22Rv1 (cell line): ENCODE data around the gene AMZ1.

Experiments used
- H3K27ac ChIP-seq: fragments of 450-650 bp; 2 replicates; pipeline ENCODE4 v1.5.1; 2017
- ZFX ChIP-seq: fragments of 450-650 bp; IDR thresholded peaks from 2 replicates; pipeline ENCODE4 v1.6.1; 2017; ENCODE audit warnings: antibody characterized with exemption, borderline replicate concordance
- TF ChIP-seq, protein P1 (sequence below): fragments of 450-650 bp; IDR thresholded peaks from 2 replicates; pipeline ENCODE4 v1.5.1; 2017; ENCODE audit warnings: mild to moderate bottlenecking

The AMZ1 gene

GRCh38 chr7:2659556-2660358, 28.2 kb upstream of the AMZ1 start:
- TF ChIP-seq, protein P1, sequence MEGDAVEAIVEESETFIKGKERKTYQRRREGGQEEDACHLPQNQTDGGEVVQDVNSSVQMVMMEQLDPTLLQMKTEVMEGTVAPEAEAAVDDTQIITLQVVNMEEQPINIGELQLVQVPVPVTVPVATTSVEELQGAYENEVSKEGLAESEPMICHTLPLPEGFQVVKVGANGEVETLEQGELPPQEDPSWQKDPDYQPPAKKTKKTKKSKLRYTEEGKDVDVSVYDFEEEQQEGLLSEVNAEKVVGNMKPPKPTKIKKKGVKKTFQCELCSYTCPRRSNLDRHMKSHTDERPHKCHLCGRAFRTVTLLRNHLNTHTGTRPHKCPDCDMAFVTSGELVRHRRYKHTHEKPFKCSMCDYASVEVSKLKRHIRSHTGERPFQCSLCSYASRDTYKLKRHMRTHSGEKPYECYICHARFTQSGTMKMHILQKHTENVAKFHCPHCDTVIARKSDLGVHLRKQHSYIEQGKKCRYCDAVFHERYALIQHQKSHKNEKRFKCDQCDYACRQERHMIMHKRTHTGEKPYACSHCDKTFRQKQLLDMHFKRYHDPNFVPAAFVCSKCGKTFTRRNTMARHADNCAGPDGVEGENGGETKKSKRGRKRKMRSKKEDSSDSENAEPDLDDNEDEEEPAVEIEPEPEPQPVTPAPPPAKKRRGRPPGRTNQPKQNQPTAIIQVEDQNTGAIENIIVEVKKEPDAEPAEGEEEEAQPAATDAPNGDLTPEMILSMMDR, result no peak
- TF ChIP-seq ZFX, result no peak
- no peak overlapping the region for H3K27ac ChIP-seq

GRCh38 chr7:2660359-2661095, 27.5 kb upstream of the AMZ1 start:
- no peak overlapping the region for H3K27ac ChIP-seq
- no peak for TF ChIP-seq ZFX
- TF ChIP-seq, protein P1, result peak; percentile 71

GRCh38 chr7:2661096-2661449, 26.9 kb upstream of the AMZ1 start:
- H3K27ac ChIP-seq, result no peak overlapping the region

GRCh38 chr7:2661602-2662272, 26.3 kb upstream of the AMZ1 start:
- TF ChIP-seq ZFX, result no peak
- TF ChIP-seq, protein P1, result peak; percentile 13; the same call in 1 of the 2 replicates
- no peak overlapping the region for H3K27ac ChIP-seq

More at GRCh38 chr7:2661096-2661449, 26.9 kb upstream of the AMZ1 start:
- TF ChIP-seq, protein P1, result no peak; the same call in none of the 2 replicates
- TF ChIP-seq ZFX, result no peak

DNA sequence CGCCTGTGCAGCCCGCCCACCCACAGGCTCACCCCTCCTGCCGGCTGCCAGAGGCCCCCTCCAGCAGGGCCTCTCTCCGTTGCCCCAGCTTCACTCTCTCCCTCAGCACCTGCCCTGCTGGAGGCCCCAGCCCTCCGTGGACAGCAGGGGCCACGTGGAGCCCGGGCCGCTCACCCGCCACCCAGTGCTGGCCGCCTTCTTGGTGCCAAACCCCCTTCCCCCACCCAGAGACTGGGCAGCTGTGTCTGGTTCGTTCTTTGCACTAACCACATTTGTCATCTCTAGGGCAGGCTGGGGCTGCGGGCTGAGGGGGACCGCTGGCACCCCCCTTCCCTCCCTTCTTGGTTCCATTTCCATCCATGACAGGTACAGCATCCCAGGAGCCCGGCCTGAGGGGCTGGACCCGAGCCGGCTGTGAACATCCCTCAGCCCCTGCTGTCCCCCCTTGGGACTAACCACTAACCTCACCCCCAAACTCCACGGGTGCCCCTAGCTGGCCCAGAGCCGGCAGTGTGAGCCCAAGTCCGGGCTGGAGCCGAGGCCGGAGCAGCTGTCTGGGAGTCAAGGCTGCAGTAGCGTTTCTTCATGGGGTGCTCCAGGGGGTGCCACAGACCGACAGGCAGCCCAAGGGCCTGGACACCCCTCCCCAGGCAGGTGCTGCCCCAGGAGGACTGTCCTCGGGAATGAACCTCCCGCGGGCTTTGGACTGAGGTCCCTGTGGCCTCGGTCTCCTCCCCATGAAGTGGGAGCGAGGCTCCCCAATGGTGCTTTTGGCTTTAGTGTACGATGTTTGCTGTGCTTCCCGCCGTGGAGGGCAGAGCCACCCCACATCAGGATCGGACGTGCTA, 25.5 kb upstream of the AMZ1 start:
- H3K27ac ChIP-seq, result no peak overlapping the region
- TF ChIP-seq, protein P1, result no peak
- no peak for TF ChIP-seq ZFX

DNA sequence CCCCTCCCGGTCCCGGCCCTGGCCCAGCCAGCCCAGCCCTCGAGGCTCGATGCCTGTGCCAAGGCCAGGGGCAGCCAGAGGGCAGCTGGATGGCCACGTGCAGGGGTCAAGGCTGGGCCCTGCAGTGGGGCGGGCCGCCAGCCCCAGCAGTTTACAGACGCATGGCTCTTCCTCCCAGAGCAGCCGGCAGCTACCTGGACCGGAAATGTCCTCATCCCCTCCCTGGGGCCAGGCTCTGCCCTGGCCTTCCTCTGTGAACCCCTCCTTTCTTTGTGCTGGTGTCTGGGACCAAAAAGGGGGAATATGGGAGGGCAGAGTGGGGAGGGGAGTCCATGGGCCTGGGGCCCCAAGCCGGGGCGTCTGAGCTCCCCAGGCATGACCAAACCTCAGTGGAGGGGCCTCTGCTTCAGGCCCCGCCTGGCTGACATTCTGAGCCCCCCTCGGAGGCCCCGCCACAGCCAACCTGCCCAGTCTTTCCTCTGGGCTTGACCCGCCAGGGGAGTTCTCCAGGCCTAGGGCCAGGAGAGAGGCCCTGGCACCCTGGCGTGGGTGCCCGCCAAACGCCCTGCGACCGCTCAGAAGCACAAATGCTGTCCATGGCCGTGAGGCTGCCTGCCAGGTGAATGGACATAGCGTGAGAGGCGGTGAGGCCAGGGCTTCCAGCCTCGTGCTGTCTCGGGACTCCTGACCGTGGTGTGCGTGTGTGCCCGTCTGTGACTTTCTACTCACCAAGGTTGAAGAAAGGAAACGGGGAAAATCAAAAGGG, 24.7 kb upstream of the AMZ1 start:
- H3K27ac ChIP-seq, result no peak overlapping the region

More for the DNA sequence above, 24.7 kb upstream of the AMZ1 start:
- TF ChIP-seq, protein P1, result no peak
- TF ChIP-seq ZFX, result no peak
